Vagina (tissue), 2 donors: Measurements from ENCODE around the gene FOCAD. TPM values are rescaled to one million over a fixed set of nuclear protein-coding genes. Genes with fewer than 3 reads are reported as not detected.

ENCODE experiments used
- DNase-seq, 2 donors: peaks; one replicate each; pipeline ENCODE4 v3.0.0-alpha.2; 2017; ENCODE audit errors: extremely low spot score in 2 of 2
- H3K27ac ChIP-seq: fragments of 200-600 bp; sonication (generic); one replicate; pipeline ENCODE4 v1.5.1; 2019
- H3K27me3 ChIP-seq: fragments of 200-600 bp; sonication (generic); one replicate; pipeline ENCODE4 v1.5.1; 2019
- H3K36me3 ChIP-seq, 2 donors: fragments of 200-600 bp; sonication (generic); one replicate each; pipeline ENCODE4 v1.5.1; 2017 to 2019
- H3K4me1 ChIP-seq: fragments of 200-600 bp; sonication (generic); one replicate; pipeline ENCODE4 v1.5.1; 2019
- H3K4me3 ChIP-seq, 2 donors: fragments of 200-600 bp; sonication (generic); 1 replicate in 1 of 2; 2 replicates in 1 of 2; pipeline ENCODE4 v1.5.1; 2016 to 2019
- H3K9me3 ChIP-seq: fragments of 200-600 bp; sonication (generic); one replicate; pipeline ENCODE4 v1.5.1; 2019
- CTCF ChIP-seq, 3 experiments: fragments of 450-650 bp in 2 of 3; fragments of 200-600 bp in 1 of 3; sonication (generic) in 1 of 3; IDR thresholded peaks; one replicate each; pipeline ENCODE4 v1.5.1; 2017 to 2019; ENCODE audit warnings: antibody characterized with exemption in 3 of 3, mild to moderate bottlenecking in 2 of 3, moderate library complexity in 2 of 3
- POLR2A ChIP-seq, 2 donors: fragments of 450-650 bp; IDR thresholded peaks; one replicate each; pipeline ENCODE4 v1.6.1; 2017; ENCODE audit warnings: antibody characterized with exemption in 2 of 2, mild to moderate bottlenecking in 2 of 2, moderate library complexity in 2 of 2
- POLR2AphosphoS5 ChIP-seq, 2 donors: sonication (generic); formaldehyde crosslinking; IDR thresholded peaks; one replicate each; pipeline ENCODE4 v1.9.0; 2017; ENCODE audit warnings: antibody characterized with exemption in 2 of 2, mild to moderate bottlenecking in 2 of 2, low read depth in 1 of 2; ENCODE audit not compliant: insufficient read depth in 1 of 2
- intact Hi-C: fragments of 100-400 bp; cut with DNase I; formaldehyde crosslinking; loops from one replicate; pipeline ENCODE4 v1.15.1; 2023
- total RNA-seq: library from RNA; depleted of rRNA; stranded (reverse); fragments of >200 nt; gene quantifications from one replicate; pipeline ENCODE4 v1.2.3, GENCODE V29; 2016

The FOCAD gene
- total RNA-seq, 1 donor from 2014 or later = 39.8 TPM

- DNase-seq = no peak
- H3K27me3 ChIP-seq = no peaks in the 10 kb centered on the region
- H3K4me1 ChIP-seq = no peaks in the 10 kb centered on the region
- intact Hi-C loops = no loop called here
- H3K4me3 ChIP-seq = no peak overlapping the region
- TF ChIP-seq POLR2AphosphoS5 (IDR thresholded peaks at IDR 0.05; ENCODE audit: insufficient read depth in 1 of 2, low read depth in 1 of 2) (no peak), POLR2A (IDR thresholded peaks at IDR 0.05) (no peak), CTCF (IDR thresholded peaks at IDR 0.05) (no peak)
- H3K9me3 ChIP-seq = no peaks in the 10 kb centered on the region
- no peak overlapping the region for H3K27ac ChIP-seq
- H3K36me3 ChIP-seq = no peaks in the 10 kb centered on the region
Measured at GRCh38 chr9:20804489-20805250, 120.6 kb downstream of the FOCAD start.

DNA sequence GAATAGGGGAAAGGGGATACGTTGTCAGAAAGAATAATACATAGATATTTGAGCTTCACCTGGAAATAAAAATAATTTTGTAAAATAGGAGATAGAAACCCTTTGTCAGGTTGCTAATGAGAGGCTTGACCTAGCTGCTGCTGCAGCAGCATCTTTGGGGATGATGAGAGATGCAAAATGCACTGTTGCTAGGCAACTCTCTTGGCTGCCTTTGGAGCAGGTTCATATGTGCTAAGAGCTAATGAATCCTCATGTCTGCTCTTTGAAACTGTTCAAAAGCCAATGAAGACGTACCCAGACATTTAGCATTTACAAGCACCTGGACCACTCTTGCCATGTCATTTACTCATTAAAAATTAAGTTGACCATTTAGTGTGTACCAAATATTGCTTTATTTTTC lies 121.7 kb downstream of the FOCAD start:
- H3K36me3 ChIP-seq = no peaks in the 10 kb centered on the region
- no peaks in the 10 kb centered on the region for H3K27me3 ChIP-seq
- H3K4me1 ChIP-seq = no peaks in the 10 kb centered on the region
- no peak overlapping the region for H3K4me3 ChIP-seq
- DNase-seq = no peak
- H3K27ac ChIP-seq = no peak overlapping the region
- no peak for TF ChIP-seq CTCF (IDR thresholded peaks at IDR 0.05)
- TF ChIP-seq POLR2AphosphoS5 (IDR thresholded peaks at IDR 0.05; ENCODE audit: insufficient read depth in 1 of 2, low read depth in 1 of 2) = no peak
- no peak for TF ChIP-seq POLR2A (IDR thresholded peaks at IDR 0.05)
- intact Hi-C loops = no loop called here
- no peaks in the 10 kb centered on the region for H3K9me3 ChIP-seq

DNA sequence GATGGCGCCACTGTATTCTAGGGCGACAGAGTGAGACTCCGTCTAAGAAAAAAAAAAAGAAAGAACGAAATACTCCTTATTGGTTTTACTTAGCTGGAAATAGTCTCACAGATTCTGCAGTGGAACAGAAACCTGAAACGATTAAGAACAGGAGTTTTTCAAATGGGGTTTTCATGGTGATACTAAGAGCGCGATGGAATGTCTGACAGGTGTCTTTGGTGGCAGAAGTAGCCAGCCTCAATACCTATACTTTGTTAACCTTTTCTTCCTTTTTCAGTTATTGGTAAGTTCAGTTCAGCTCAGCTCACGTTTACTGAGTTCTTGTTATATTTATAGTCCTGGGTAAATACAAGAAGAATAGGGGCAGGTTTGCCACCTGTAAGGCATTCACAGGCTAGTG lies 123.9 kb downstream of the FOCAD start:
- no peak for TF ChIP-seq CTCF (IDR thresholded peaks at IDR 0.05)
- TF ChIP-seq POLR2AphosphoS5 (IDR thresholded peaks at IDR 0.05; ENCODE audit: insufficient read depth in 1 of 2, low read depth in 1 of 2) = no peak
- TF ChIP-seq POLR2A (IDR thresholded peaks at IDR 0.05) = no peak
- Histone ChIP-seq H3K4me1 (no peaks in the 10 kb centered on the region), H3K27me3 (no peaks in the 10 kb centered on the region), H3K4me3 (no peak overlapping the region), H3K9me3 (no peaks in the 10 kb centered on the region), H3K36me3 (no peaks in the 10 kb centered on the region), H3K27ac (no peak overlapping the region)
- DNase-seq = no peak
- intact Hi-C loops = no loop called here

DNA sequence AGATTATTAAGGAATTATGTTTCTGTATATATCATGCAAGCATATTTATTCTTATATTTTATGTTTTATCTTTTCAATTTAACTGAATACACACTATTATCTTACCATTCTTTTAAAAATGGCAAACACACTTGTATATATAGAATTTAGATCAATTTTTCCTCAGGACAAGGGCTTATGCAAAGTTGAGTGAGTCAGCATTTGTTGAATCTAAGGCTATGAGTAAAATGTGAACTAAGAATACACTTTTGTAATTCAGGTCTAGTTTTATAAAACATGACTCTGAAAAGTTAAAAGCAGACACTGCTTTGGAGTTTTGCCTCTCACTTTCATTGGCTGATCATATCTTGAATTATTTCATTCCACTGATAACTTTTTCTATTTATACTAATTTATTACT lies 127.8 kb downstream of the FOCAD start:
- Histone ChIP-seq H3K27me3 (no peaks in the 10 kb centered on the region), H3K4me3 (no peak overlapping the region), H3K9me3 (no peaks in the 10 kb centered on the region), H3K4me1 (no peaks in the 10 kb centered on the region), H3K36me3 (no peaks in the 10 kb centered on the region), H3K27ac (no peak overlapping the region)
- DNase-seq = no peak
- TF ChIP-seq POLR2A (IDR thresholded peaks at IDR 0.05) (no peak), CTCF (IDR thresholded peaks at IDR 0.05) (no peak), POLR2AphosphoS5 (IDR thresholded peaks at IDR 0.05; ENCODE audit: insufficient read depth in 1 of 2, low read depth in 1 of 2) (no peak)
- intact Hi-C loops = no loop called here

- Histone ChIP-seq H3K36me3 (no peaks in the 10 kb centered on the region), H3K27me3 (no peaks in the 10 kb centered on the region), H3K4me3 (no peak overlapping the region), H3K9me3 (no peaks in the 10 kb centered on the region), H3K4me1 (no peaks in the 10 kb centered on the region), H3K27ac (no peak overlapping the region)
- DNase-seq = no peak
- TF ChIP-seq POLR2A (IDR thresholded peaks at IDR 0.05) (no peak), CTCF (IDR thresholded peaks at IDR 0.05) (no peak), POLR2AphosphoS5 (IDR thresholded peaks at IDR 0.05; ENCODE audit: insufficient read depth in 1 of 2, low read depth in 1 of 2) (no peak)
- intact Hi-C loops = no loop called here
Measured at GRCh38 chr9:20815923-20816703, 132.1 kb downstream of the FOCAD start.
